NCI-H2107 treated with DMSO at 0.1 percent for 48 hours (cell line): ENCODE measurements around the gene SLC13A3.

ENCODE experiments used
- DNase-seq: peaks from one replicate; lab custom pipeline; 2025; ENCODE audit not compliant: unreplicated experiment; lab: John Stamatoyannopoulos, UW

SLC13A3 gene, protein sequence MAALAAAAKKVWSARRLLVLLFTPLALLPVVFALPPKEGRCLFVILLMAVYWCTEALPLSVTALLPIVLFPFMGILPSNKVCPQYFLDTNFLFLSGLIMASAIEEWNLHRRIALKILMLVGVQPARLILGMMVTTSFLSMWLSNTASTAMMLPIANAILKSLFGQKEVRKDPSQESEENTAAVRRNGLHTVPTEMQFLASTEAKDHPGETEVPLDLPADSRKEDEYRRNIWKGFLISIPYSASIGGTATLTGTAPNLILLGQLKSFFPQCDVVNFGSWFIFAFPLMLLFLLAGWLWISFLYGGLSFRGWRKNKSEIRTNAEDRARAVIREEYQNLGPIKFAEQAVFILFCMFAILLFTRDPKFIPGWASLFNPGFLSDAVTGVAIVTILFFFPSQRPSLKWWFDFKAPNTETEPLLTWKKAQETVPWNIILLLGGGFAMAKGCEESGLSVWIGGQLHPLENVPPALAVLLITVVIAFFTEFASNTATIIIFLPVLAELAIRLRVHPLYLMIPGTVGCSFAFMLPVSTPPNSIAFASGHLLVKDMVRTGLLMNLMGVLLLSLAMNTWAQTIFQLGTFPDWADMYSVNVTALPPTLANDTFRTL

DNA sequence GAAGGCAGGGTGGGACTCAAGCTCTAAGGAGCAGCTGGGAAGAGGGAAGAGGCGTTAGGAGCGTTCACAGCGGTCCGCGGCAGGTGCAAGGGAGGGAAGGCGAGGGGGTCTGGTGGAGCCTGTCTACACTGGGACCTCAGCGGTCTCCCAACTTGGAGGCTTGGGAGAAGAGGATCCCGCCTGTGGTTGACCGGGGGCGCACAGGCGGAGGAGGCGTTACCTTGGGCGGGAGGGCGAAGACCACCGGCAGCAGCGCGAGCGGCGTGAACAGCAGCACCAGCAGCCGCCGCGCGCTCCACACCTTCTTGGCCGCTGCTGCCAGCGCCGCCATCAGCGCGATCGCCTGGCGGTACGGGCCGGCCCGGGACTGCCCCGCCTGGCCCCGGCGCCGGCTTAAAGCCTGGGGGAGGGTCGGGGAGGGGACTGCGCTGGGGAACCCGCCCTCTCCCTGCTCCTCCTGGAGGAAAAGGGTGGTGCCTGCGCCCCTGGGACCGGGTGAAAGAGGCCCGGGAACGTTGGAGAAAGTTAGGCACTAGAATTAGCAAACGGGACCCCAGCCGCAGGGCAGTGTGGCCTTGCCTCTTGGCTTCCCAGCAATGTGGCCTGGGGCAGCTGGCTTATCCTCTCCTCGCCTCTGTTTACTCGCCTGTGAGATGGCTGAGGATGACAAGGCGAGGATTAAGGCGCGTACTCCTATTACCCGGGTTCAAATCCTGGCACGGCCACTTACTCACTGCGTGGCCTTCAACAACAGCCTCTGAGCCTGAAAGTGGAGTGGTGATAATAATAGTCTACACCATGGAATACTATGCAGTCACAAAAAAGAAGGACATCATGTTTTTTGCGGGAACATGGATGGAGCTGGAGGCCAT, at the start of gene SLC13A3:
TSS of gene SLC13A3 (minus strand) at position 369 of the 872 bp plus-strand sequence. CDS start at position 331, 38 bp downstream.
- DNase-seq = no peak

DNA sequence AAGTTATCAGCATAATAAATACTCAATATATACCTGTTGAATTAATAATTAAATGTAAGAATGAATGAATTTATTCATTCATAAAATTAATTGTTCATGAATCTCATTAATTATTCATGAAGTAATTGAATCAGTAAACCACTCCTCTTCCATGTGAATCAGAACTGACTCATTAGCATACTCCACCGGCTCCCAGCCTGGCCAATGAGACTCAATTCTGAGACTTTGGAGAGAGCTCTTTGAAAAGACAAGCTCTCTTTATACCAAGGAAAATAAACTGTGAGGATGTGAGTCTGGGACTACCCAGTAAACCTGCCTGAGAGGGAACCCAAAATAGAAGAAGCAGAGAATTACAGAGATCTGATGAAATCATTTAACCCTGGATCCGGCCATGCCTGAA, 49.8 kb upstream of the SLC13A3 start:
- no peak for DNase-seq

GRCh38 chr20:46700481-46700880, 49.2 kb upstream of the SLC13A3 start:
- no peak for DNase-seq

GRCh38 chr20:46699651-46700359, 48.5 kb upstream of the SLC13A3 start:
- DNase-seq = no peak

DNA sequence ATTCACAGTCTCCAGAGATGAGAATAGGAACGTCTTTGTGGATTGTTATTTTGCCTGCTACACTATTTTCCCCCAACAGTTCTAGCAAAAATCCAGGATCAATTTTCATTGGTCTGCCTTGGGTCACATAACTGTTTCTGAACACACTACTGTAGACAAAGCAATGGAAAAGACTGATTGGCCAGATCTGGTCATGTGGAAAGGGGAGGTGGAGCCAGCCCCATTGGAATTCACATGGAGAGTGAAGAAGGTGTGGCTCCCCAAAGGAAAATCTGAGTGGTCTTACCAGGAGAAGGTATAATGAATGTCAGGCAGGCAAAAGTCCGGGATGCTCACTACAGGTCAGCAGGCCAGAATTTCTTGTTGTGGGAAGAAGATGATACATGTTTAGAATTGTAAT, 47.5 kb upstream of the SLC13A3 start:
- DNase-seq = no peak

GRCh38 chr20:46696791-46697279, 45.6 kb upstream of the SLC13A3 start:
- DNase-seq = no peak

- DNase-seq = peak; percentile 95
Measured at GRCh38 chr20:46695892-46696291, 44.6 kb upstream of the SLC13A3 start.

GRCh38 chr20:46694484-46694883, 43.2 kb upstream of the SLC13A3 start:
- peak; percentile 21 for DNase-seq

DNA sequence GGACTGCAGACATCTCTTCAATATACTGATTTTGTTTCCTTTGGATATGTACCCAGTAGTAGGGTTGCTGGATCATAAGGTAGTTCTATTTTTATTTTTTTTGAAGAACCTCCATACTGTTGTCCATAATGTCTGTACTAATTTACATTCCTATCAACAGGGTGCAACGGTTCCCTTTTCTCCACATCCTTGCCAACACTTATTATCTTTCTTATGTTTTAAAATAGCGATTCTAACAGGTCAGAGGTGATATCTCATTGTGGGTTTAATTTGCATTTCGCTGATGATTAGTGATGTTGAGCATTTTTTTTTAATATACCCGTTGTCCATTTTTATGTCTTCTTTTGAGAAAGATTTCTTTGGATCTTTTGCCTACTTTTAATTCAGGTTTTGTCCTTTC, 39.9 kb upstream of the SLC13A3 start:
- no peak for DNase-seq

DNA sequence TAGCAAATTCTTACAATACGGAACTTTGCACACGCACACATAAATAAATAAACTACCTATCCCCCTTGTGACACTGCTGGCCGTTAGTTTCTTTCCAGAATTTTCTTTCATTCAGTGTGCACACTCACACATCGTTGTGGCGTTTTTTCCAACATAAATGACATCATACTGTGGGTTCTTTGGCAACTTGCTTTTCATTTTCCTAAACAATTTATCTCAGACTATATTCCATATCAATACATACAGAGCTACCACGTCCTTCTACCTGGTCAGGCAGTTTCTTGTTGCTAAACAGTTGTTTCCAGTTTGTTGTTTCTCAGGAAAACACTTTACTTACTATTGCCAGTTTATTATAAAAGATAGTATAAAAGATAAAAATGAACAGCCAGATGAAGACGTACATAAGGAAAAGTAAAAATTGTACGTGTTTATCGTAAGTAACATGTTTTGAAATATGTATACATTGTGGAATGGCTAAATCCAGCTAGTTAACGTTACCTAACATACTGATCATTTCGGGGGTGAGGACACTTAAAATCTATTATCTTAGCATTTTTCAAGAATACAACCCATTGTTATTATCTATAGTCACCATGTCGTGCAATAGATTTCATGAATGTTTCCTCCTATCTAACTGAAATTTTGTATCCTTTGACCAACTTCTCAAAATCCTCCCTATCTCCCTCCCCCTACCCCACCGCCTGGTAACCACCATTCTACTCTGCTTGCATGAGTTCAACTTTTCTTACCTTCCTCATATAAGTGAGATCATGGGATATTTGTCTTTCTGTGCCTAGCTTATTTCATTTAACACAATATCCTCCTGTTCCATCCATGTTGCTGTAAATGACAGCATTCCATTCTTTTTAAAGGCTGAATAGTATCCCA, 39.2 kb upstream of the SLC13A3 start:
- DNase-seq = no peak

DNA sequence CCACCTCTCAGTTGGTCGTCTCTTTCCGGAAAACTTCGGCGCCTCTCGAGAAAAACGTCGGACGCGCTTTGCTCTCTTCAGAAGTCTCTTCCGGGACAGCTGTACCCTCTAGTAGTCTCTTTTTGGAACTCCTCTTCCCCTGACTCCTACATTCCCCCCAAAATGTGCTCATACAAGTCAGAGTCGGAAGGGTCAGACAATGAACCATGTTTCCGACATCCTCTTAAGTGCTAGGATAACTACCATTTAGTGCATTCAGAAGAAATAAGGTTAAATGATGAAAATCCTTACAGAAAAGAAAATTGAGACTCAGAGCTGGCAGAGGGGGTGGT, 38.5 kb upstream of the SLC13A3 start:
- no peak for DNase-seq

- DNase-seq = peak; percentile 69
Measured at GRCh38 chr20:46689082-46689753, 38.0 kb upstream of the SLC13A3 start, which contains the start of gene TP53RK. TSS of gene TP53RK (minus strand) at chr20:46689444. CDS start at chr20:46689414, 30 bp downstream.

- DNase-seq = no peak
Measured at GRCh38 chr20:46688151-46689081, 37.2 kb upstream of the SLC13A3 start.

- DNase-seq = no peak
Measured at GRCh38 chr20:46683939-46684750, 32.9 kb upstream of the SLC13A3 start.

GRCh38 chr20:46683668-46683938, 32.3 kb upstream of the SLC13A3 start:
- DNase-seq = no peak

- DNase-seq = no peak
Measured at GRCh38 chr20:46683011-46683667, 31.9 kb upstream of the SLC13A3 start.
